Panc1 (cell line): Measurements from ENCODE around the gene PLPP1.

Source experiments
- POLR2AphosphoS5 ChIP-seq: IDR thresholded peaks from 2 replicates; pipeline ENCODE4 v1.6.1; 2012; ENCODE audit warnings: mild to moderate bottlenecking, low read depth, low read length, moderate library complexity
- SIN3A ChIP-seq: IDR thresholded peaks from 2 replicates; pipeline ENCODE4 v1.6.1; 2012; ENCODE audit warnings: low read depth, mild to moderate bottlenecking, low read length, moderate library complexity, borderline replicate concordance; ENCODE audit not compliant: insufficient read depth
- TF ChIP-seq, protein P1 (sequence below): fragments of 450-650 bp; IDR thresholded peaks from 2 replicates; pipeline ENCODE4 v1.5.1; 2017; ENCODE audit warnings: mild to moderate bottlenecking
- TF ChIP-seq, protein P2 (sequence below), 2 experiments: IDR thresholded peaks; 2 replicates each; pipeline ENCODE4 v1.6.1; 2011 to 2012; ENCODE audit warnings: low read depth in 2 of 2, control low read depth in 1 of 2, low read length in 1 of 2, mild to moderate bottlenecking in 1 of 2, moderate library complexity in 1 of 2; ENCODE audit not compliant: insufficient read depth in 1 of 2

GRCh38 chr5:55509097-55509496 lies 25.7 kb downstream of the PLPP1 start:
- TF ChIP-seq, protein P1, sequence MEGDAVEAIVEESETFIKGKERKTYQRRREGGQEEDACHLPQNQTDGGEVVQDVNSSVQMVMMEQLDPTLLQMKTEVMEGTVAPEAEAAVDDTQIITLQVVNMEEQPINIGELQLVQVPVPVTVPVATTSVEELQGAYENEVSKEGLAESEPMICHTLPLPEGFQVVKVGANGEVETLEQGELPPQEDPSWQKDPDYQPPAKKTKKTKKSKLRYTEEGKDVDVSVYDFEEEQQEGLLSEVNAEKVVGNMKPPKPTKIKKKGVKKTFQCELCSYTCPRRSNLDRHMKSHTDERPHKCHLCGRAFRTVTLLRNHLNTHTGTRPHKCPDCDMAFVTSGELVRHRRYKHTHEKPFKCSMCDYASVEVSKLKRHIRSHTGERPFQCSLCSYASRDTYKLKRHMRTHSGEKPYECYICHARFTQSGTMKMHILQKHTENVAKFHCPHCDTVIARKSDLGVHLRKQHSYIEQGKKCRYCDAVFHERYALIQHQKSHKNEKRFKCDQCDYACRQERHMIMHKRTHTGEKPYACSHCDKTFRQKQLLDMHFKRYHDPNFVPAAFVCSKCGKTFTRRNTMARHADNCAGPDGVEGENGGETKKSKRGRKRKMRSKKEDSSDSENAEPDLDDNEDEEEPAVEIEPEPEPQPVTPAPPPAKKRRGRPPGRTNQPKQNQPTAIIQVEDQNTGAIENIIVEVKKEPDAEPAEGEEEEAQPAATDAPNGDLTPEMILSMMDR, result no peak
- TF ChIP-seq POLR2AphosphoS5, result no peak
- TF ChIP-seq, protein P2, sequence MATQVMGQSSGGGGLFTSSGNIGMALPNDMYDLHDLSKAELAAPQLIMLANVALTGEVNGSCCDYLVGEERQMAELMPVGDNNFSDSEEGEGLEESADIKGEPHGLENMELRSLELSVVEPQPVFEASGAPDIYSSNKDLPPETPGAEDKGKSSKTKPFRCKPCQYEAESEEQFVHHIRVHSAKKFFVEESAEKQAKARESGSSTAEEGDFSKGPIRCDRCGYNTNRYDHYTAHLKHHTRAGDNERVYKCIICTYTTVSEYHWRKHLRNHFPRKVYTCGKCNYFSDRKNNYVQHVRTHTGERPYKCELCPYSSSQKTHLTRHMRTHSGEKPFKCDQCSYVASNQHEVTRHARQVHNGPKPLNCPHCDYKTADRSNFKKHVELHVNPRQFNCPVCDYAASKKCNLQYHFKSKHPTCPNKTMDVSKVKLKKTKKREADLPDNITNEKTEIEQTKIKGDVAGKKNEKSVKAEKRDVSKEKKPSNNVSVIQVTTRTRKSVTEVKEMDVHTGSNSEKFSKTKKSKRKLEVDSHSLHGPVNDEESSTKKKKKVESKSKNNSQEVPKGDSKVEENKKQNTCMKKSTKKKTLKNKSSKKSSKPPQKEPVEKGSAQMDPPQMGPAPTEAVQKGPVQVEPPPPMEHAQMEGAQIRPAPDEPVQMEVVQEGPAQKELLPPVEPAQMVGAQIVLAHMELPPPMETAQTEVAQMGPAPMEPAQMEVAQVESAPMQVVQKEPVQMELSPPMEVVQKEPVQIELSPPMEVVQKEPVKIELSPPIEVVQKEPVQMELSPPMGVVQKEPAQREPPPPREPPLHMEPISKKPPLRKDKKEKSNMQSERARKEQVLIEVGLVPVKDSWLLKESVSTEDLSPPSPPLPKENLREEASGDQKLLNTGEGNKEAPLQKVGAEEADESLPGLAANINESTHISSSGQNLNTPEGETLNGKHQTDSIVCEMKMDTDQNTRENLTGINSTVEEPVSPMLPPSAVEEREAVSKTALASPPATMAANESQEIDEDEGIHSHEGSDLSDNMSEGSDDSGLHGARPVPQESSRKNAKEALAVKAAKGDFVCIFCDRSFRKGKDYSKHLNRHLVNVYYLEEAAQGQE (IDR thresholded peaks at IDR 0.05; ENCODE audit: insufficient read depth in 1 of 2, low read depth in 2 of 2, low read length in 1 of 2), result no peak
- TF ChIP-seq SIN3A, result no peak
